HepG2 (cell line): ENCODE data around the gene ITGB2. TPM values are rescaled to one million over a fixed set of nuclear protein-coding genes. Genes with fewer than 3 reads are reported as not detected.
A peak's percentile ranks its signal among the peaks of the same experiment; 100 is the strongest.

Source experiments
- ARID4A ChIP-seq: sonication (generic); formaldehyde crosslinking; IDR thresholded peaks from 2 replicates; pipeline ENCODE4 v1.5.0; 2020; ENCODE audit warnings: mild to moderate bottlenecking, missing genetic modification reagents, borderline replicate concordance
- HNF1B ChIP-seq: sonication (generic); formaldehyde crosslinking; IDR thresholded peaks from 2 replicates; pipeline ENCODE4 v1.5.1; 2020; ENCODE audit warnings: mild to moderate bottlenecking, moderate library complexity, missing genetic modification reagents
- JUND ChIP-seq: sonication (generic); formaldehyde crosslinking; IDR thresholded peaks from 2 replicates; pipeline ENCODE4 v1.8.0; 2022; ENCODE audit warnings: mild to moderate bottlenecking, missing genetic modification reagents
- MEIS1 ChIP-seq: sonication (generic); formaldehyde crosslinking; IDR thresholded peaks from 2 replicates; pipeline ENCODE4 v1.9.0; 2021; ENCODE audit warnings: mild to moderate bottlenecking, missing genetic modification reagents, moderate library complexity, borderline replicate concordance
- NR2F1 ChIP-seq, 2 experiments: fragments of 450-650 bp in 1 of 2; formaldehyde crosslinking in 1 of 2; IDR thresholded peaks; 2 replicates each; pipeline versions ENCODE4 v1.5.0 to v1.6.1; 2016 to 2020; ENCODE audit warnings: mild to moderate bottlenecking in 1 of 2, missing compliant biosample characterization in 1 of 2, missing genetic modification reagents in 1 of 2, moderate library complexity in 1 of 2
- SALL1 ChIP-seq: sonication (generic); formaldehyde crosslinking; IDR thresholded peaks from 2 replicates; pipeline ENCODE4 v1.8.0; 2022; ENCODE audit warnings: mild to moderate bottlenecking, missing genetic modification reagents
- STAG1 ChIP-seq: sonication (generic); formaldehyde crosslinking; IDR thresholded peaks from 2 replicates; pipeline ENCODE4 v1.4.0; 2020; ENCODE audit warnings: missing genetic modification reagents
- ZBTB38 ChIP-seq: sonication (generic); formaldehyde crosslinking; IDR thresholded peaks from 2 replicates; pipeline ENCODE4 v1.5.1; 2020; ENCODE audit warnings: mild to moderate bottlenecking, missing genetic modification reagents
- ZFX ChIP-seq: sonication (generic); formaldehyde crosslinking; IDR thresholded peaks from 2 replicates; pipeline ENCODE4 v1.4.0; 2020; ENCODE audit warnings: mild to moderate bottlenecking, low read depth, missing genetic modification reagents, moderate library complexity
- ZGPAT ChIP-seq: IDR thresholded peaks from 2 replicates; pipeline ENCODE4 v1.6.1; 2016; ENCODE audit warnings: mild to moderate bottlenecking
- ZNF343 ChIP-seq: sonication (generic); formaldehyde crosslinking; IDR thresholded peaks from 2 replicates; pipeline ENCODE4 v1.4.0; 2020; ENCODE audit warnings: mild to moderate bottlenecking, missing genetic modification reagents
- ZNF572 ChIP-seq: sonication (generic); formaldehyde crosslinking; IDR thresholded peaks from 2 replicates; pipeline ENCODE4 v1.5.1; 2020; ENCODE audit warnings: mild to moderate bottlenecking, missing genetic modification reagents
- ZNF652 ChIP-seq: IDR thresholded peaks from 2 replicates; pipeline ENCODE4 v1.6.1; 2016; ENCODE audit warnings: low read depth, borderline replicate concordance
- ZNF691 ChIP-seq: sonication (generic); formaldehyde crosslinking; IDR thresholded peaks from 2 replicates; pipeline ENCODE4 v1.4.0; 2020; ENCODE audit warnings: missing genetic modification reagents, low read depth, mild to moderate bottlenecking, borderline replicate concordance
- ZNF770 ChIP-seq: sonication (generic); formaldehyde crosslinking; IDR thresholded peaks from 2 replicates; pipeline ENCODE4 v1.5.0; 2020; ENCODE audit warnings: mild to moderate bottlenecking, missing genetic modification reagents
- ZNF788 ChIP-seq: sonication (generic); formaldehyde crosslinking; IDR thresholded peaks from 2 replicates; pipeline ENCODE4 v1.5.0; 2020; ENCODE audit warnings: mild to moderate bottlenecking, missing genetic modification reagents, borderline replicate concordance
- polyA plus RNA-seq, 8 experiments: library from polyadenylated mRNA; depleted of rRNA in 3 of 8; stranded (reverse) in 7 of 8; unstranded in 1 of 8; fragments of >200 nt; fragmentation: Illumina TruSeq in 4 of 8; extraction: Trizol in 4 of 8; gene quantifications; 2 replicates each; pipeline versions ENCODE4 v1.2.1 to v1.2.3, GENCODE V29; 2011 to 2016; ENCODE audit warnings: low read depth in 4 of 8, missing spikeins in 1 of 8, mixed read lengths in 1 of 8; ENCODE audit not compliant: insufficient read depth in 1 of 8
- total RNA-seq, 5 experiments: library from RNA; depleted of rRNA; stranded (reverse); fragments of >200 nt; fragmentation: Illumina TruSeq; extraction: Trizol; gene quantifications; 2 replicates each; pipeline ENCODE4 v1.2.3, GENCODE V29; 2016; ENCODE audit warnings: low read depth in 1 of 5

Gene ITGB2
- total and polyA plus RNA-seq, 2 of the 13 experiments (the other 11 are each of a cell fraction or from before 2014, with no cell fraction given), result 4.2 to 18.0 TPM

- peak; percentile 49; the same call in 1 of the 2 replicates for TF ChIP-seq HNF1B (CRISPR knock-in tag)
- no peak for TF ChIP-seq ZNF652 (CRISPR knock-in tag)
- peak; percentile 22; the same call in 1 of the 2 replicates for TF ChIP-seq ZGPAT (CRISPR knock-in tag)
- TF ChIP-seq ZNF691 (CRISPR knock-in tag), result 0 out of 2 replicates have a peak, but pooled peaks have one; percentile 23
- TF ChIP-seq ZNF343 (CRISPR knock-in tag), result 0 out of 2 replicates have a peak, but pooled peaks have one; percentile 25
- no peak for TF ChIP-seq NR2F1 (CRISPR knock-in tag; IDR thresholded peaks at IDR 0.05)
- peak; percentile 32; the same call in 1 of the 2 replicates for TF ChIP-seq ARID4A (CRISPR knock-in tag)
- peak; percentile 32 for TF ChIP-seq STAG1
- no peak for TF ChIP-seq JUND (CRISPR knock-in tag)
- TF ChIP-seq MEIS1 (CRISPR knock-in tag), result 0 out of 2 replicates have a peak, but pooled peaks have one; percentile 28
- TF ChIP-seq SALL1 (CRISPR knock-in tag), result peak; percentile 14; the same call in 1 of the 2 replicates
- peak; percentile 64; the same call in 1 of the 2 replicates for TF ChIP-seq ZFX (CRISPR knock-in tag)
- 0 out of 2 replicates have a peak, but pooled peaks have one; percentile 60 for TF ChIP-seq ZNF572
- peak; percentile 22; the same call in 1 of the 2 replicates for TF ChIP-seq ZBTB38
- 0 out of 2 replicates have a peak, but pooled peaks have one; percentile 39 for TF ChIP-seq ZNF788 (CRISPR knock-in tag)
- TF ChIP-seq ZNF770, result 0 out of 2 replicates have a peak, but pooled peaks have one; percentile 16
These were observed 13.3 kb downstream of the ITGB2 start (continued) for GRCh38 chr21:44907225-44907965.
